HCT116 (cell line): Measurements from ENCODE around the gene TEKT5. TPM values are rescaled to one million over a fixed set of nuclear protein-coding genes. Genes with fewer than 3 reads are reported as not detected.

Source experiments
- ATAC-seq: fragments of 200-7000 bp; cut with Tn5 transposase; 2 replicates; pipeline ENCODE4 v1.9.1; 2020; ENCODE audit warnings: mild to moderate bottlenecking, moderate library complexity
- BruUV-seq: library from RNA; stranded (reverse); fragments of 400-500 nt; replicated peaks from 2 replicates; lab custom pipeline; 2021; lab: Mats Ljungman, UMichigan
- CTCF ChIA-PET: fragments of 300-600 bp; sonication (Branson Sonifier 250); formaldehyde crosslinking; loops from one replicate; lab custom pipeline; 2021; ENCODE audit warnings: antibody characterized with exemption; lab: Charles Lee
- POLR2A ChIA-PET: fragments of 300-600, 350-600 bp; sonication (Branson Sonifier 250); formaldehyde crosslinking; loops from one replicate; lab custom pipeline; 2021; ENCODE audit warnings: antibody characterized with exemption; lab: Charles Lee
- RAD21 ChIA-PET, 2 experiments: fragments of 300-600 bp; sonication (Branson Sonifier 250); formaldehyde crosslinking; loops; one replicate each; lab custom pipeline; 2023; ENCODE audit warnings: low total read pairs in 2 of 2; ENCODE audit not compliant: uncharacterized antibody in 2 of 2, unreplicated experiment in 2 of 2, low non-redundant PET in 1 of 2; lab: Charles Lee
- DNase-seq: peaks from one replicate; pipeline ENCODE4 v3.0.0-alpha.2; 2010; ENCODE audit warnings: low read depth, low spot score
- H2AFZ ChIP-seq: fragments of 200-600 bp; shearing (Covaris generic), sonication (generic); 2 replicates; pipeline ENCODE4 v1.6.1; 2017; ENCODE audit warnings: low read depth, mixed run types, mixed read lengths, antibody characterized with exemption, low read length; ENCODE audit not compliant: poor library complexity, severe bottlenecking
- H3K27ac ChIP-seq: 2 replicates; pipeline ENCODE4 v1.5.1; 2012; ENCODE audit warnings: low read depth, low read length
- H3K27me3 ChIP-seq: fragments of 200-600 bp; sonication (generic); 2 replicates; pipeline ENCODE4 v1.6.1; 2016; ENCODE audit warnings: mixed run types, low read length, mixed read lengths; ENCODE audit not compliant: insufficient read depth
- H3K36me3 ChIP-seq, 2 experiments: fragments of 200-500 bp in 1 of 2; fragments of 200-600 bp in 1 of 2; sonication (Bioruptor generic) in 1 of 2; sonication (generic) in 1 of 2; 2 replicates each; pipeline versions ENCODE4 v1.5.1 to v1.6.1; 2014 to 2016; ENCODE audit warnings: low read length in 2 of 2, inconsistent platforms in 1 of 2, mixed read lengths in 1 of 2, mixed run types in 1 of 2; ENCODE audit not compliant: insufficient read depth in 2 of 2, control insufficient read depth in 1 of 2
- H3K4me1 ChIP-seq, 2 experiments: fragments of 200-600 bp in 1 of 2; sonication (generic) in 1 of 2; 2 replicates each; pipeline versions ENCODE4 v1.5.1 to v1.6.1; 2012 to 2017; ENCODE audit warnings: low read length in 2 of 2, inconsistent platforms in 1 of 2, mild to moderate bottlenecking in 1 of 2, mixed read lengths in 1 of 2, mixed run types in 1 of 2, moderate library complexity in 1 of 2; ENCODE audit not compliant: insufficient read depth in 2 of 2, control insufficient read depth in 1 of 2
- H3K4me2 ChIP-seq: fragments of 200-600 bp; sonication (generic); 2 replicates; pipeline ENCODE4 v1.6.1; 2017; ENCODE audit warnings: mixed run types, low read length, mixed read lengths
- H3K4me3 ChIP-seq, 2 experiments: fragments of 200-600 bp in 1 of 2; sonication (generic) in 1 of 2; replicated peaks in 1 of 2; 2 replicates each; pipeline ENCODE4 v1.5.1; 2011 to 2016; ENCODE audit warnings: low read length in 2 of 2, control low read depth in 1 of 2, low read depth in 1 of 2, mild to moderate bottlenecking in 1 of 2, mixed read lengths in 1 of 2, mixed run types in 1 of 2
- H3K79me2 ChIP-seq: fragments of 200-600 bp; sonication (generic); 2 replicates; pipeline ENCODE4 v1.6.1; 2017; ENCODE audit warnings: mild to moderate bottlenecking, mixed run types, low read length, moderate library complexity, mixed read lengths; ENCODE audit not compliant: insufficient read depth
- H3K9ac ChIP-seq: fragments of 200-600 bp; sonication (generic); 2 replicates; pipeline ENCODE4 v1.6.1; 2016; ENCODE audit warnings: low read length, mixed read lengths
- H3K9me2 ChIP-seq: fragments of 200-600 bp; sonication (generic), shearing (Covaris generic); 2 replicates; pipeline ENCODE4 v1.6.1; 2017; ENCODE audit warnings: mixed run types, mild to moderate bottlenecking, moderate library complexity; ENCODE audit not compliant: insufficient read depth
- H3K9me3 ChIP-seq, 2 experiments: fragments of 200-500 bp in 1 of 2; fragments of 200-600 bp in 1 of 2; sonication (Bioruptor generic) in 1 of 2; sonication (generic) in 1 of 2; 2 replicates each; pipeline ENCODE4 v1.6.1; 2014 to 2017; ENCODE audit warnings: low read length in 2 of 2, mixed read lengths in 2 of 2, inconsistent platforms in 1 of 2, low read depth in 1 of 2, mild to moderate bottlenecking in 1 of 2, mixed run types in 1 of 2, moderate library complexity in 1 of 2; ENCODE audit not compliant: control insufficient read depth in 1 of 2, insufficient read depth in 1 of 2
- H4K20me1 ChIP-seq: fragments of 200-600 bp; sonication (generic), shearing (Covaris generic); 2 replicates; pipeline ENCODE4 v1.6.1; 2017; ENCODE audit warnings: mixed run types, mild to moderate bottlenecking, moderate library complexity; ENCODE audit not compliant: insufficient read depth
- CBX3 ChIP-seq: IDR thresholded peaks from 2 replicates; pipeline ENCODE4 v1.6.1; 2012; ENCODE audit warnings: low read depth
- CTCF ChIP-seq, 3 experiments: fragments of 200-600 bp in 1 of 3; sonication (generic) in 1 of 3; IDR thresholded peaks in 2 of 3; conservative IDR thresholded peaks in 1 of 3; 2 replicates each; pipeline ENCODE4 v1.5.1; 2012 to 2017; ENCODE audit warnings: low read depth in 2 of 3, low read length in 2 of 3, antibody characterized with exemption in 1 of 3, borderline replicate concordance in 1 of 3, control low read depth in 1 of 3, mild to moderate bottlenecking in 1 of 3, mixed read lengths in 1 of 3, mixed run types in 1 of 3, moderate library complexity in 1 of 3; ENCODE audit not compliant: insufficient read depth in 1 of 3
- EZH2 ChIP-seq: fragments of 200-600 bp; sonication (generic); IDR thresholded peaks from 2 replicates; pipeline ENCODE4 v1.6.1; 2017; ENCODE audit warnings: antibody characterized with exemption, mixed run types
- FOSL1 ChIP-seq: IDR thresholded peaks from 2 replicates; pipeline ENCODE4 v1.6.1; 2012; ENCODE audit warnings: low read depth
- MAX ChIP-seq: IDR thresholded peaks from 2 replicates; pipeline ENCODE4 v1.6.1; 2012
- RAD21 ChIP-seq: IDR thresholded peaks from 2 replicates; pipeline ENCODE4 v1.6.1; 2012; ENCODE audit warnings: low read depth, mild to moderate bottlenecking
- SP1 ChIP-seq: IDR thresholded peaks from 2 replicates; pipeline ENCODE4 v1.6.1; 2012; ENCODE audit warnings: low read depth
- ZFX ChIP-seq: fragments of 450-650 bp; IDR thresholded peaks from 2 replicates; pipeline ENCODE4 v1.6.1; 2017
- intact Hi-C: fragments of 100-400 bp; cut with micrococcal nuclease; formaldehyde crosslinking; loops from 2 replicates; pipeline ENCODE4 v1.10.0; 2022
- total RNA-seq: library from RNA; stranded (reverse); gene quantifications from one replicate; pipeline ENCODE4 v1.2.1, GENCODE V29; 2021; ENCODE audit not compliant: unreplicated experiment

Gene TEKT5
- total RNA-seq, 1 experiment from 2014 or later, result 0.37 TPM

- no peak overlapping the region for H3K9ac ChIP-seq
- no peaks in the 10 kb centered on the region for H3K36me3 ChIP-seq
- H3K79me2 ChIP-seq, result no peaks in the 10 kb centered on the region
- H3K4me1 ChIP-seq, result peaks cover 9 to 15% of the 10 kb centered on the region in 2 experiments
- intact Hi-C loops, result no loop called here
- CTCF ChIA-PET, result no interaction called here
- no peaks in the 10 kb centered on the region for H4K20me1 ChIP-seq
- POLR2A ChIA-PET, result no interaction called here
- RAD21 ChIA-PET, result no interaction called here
- no peaks in the 10 kb centered on the region for H3K9me3 ChIP-seq
- H3K9me2 ChIP-seq, result no peaks in the 10 kb centered on the region
- no TSS peak for BruUV-seq
- no peak overlapping the region for H2AFZ ChIP-seq
- no peaks in the 10 kb centered on the region for H3K27me3 ChIP-seq
- no peak for DNase-seq
- H3K4me2 ChIP-seq, result no peak overlapping the region
- no peak overlapping the region for H3K27ac ChIP-seq
- ATAC-seq, result no peak
- TF ChIP-seq SP1 (no peak), ZFX (no peak), FOSL1 (no peak), EZH2 (no peak), MAX (no peak), CBX3 (no peak), RAD21 (no peak), CTCF (IDR thresholded peaks at IDR 0.05 in 2 of 3, conservative IDR thresholded peaks at IDR 0.05 in 1 of 3; ENCODE audit: borderline replicate concordance in 1 of 3, insufficient read depth in 1 of 3, low read depth in 2 of 3, low read length in 2 of 3) (0 out of 6 replicates have a peak, but pooled peaks of 1 of the 3 experiments have one; percentile 6)
- H3K4me3 ChIP-seq, result no peak overlapping the region
Observed at GRCh38 chr16:10597187-10597601, 97.5 kb downstream of the TEKT5 start.
